ENCODE data around the gene RPL3. TPM values are rescaled to one million over a fixed set of nuclear protein-coding genes. Genes with fewer than 3 reads are reported as not detected.
A peak's percentile ranks its signal among the peaks of the same experiment; 100 is the strongest.
"Not testable (repeated sequence)": the region's sequence is repeated elsewhere in the genome, so short reads cannot be mapped to it uniquely, and the experiment has no call there.

RPL3 gene
- polyA plus RNA-seq, 1 donor = 3,924 TPM

- DNase-seq; H3K9me3 ChIP-seq (ENCODE audit: control insufficient read depth, low read depth, low read length); H3K27me3 ChIP-seq (ENCODE audit: control insufficient read depth, insufficient read depth, low read length): not testable (repeated sequence)
- Histone ChIP-seq H3K36me3 (ENCODE audit: control insufficient read depth, insufficient read depth, low read length) (peaks cover 26% of the 10 kb centered on the region), H3K4me3 (ENCODE audit: low read length) (peak overlapping the region; percentile 77), H3K27ac (ENCODE audit: low read length) (peak overlapping the region; percentile 99), H3K4me1 (ENCODE audit: control insufficient read depth, insufficient read depth, low read length) (peaks cover 24% of the 10 kb centered on the region)
- 98% methylated on average over 9 of the region's 24 CpGs for WGBS (ENCODE audit: insufficient coverage, low lambda C conversion rate)
These were observed 1.2 kb upstream of the RPL3 start for GRCh38 chr22:39320616-39321029.

GRCh38 chr22:39318507-39319283, 728 bp downstream of the RPL3 start:
- no peaks in the 10 kb centered on the region for H3K27me3 ChIP-seq (ENCODE audit: control insufficient read depth, insufficient read depth, low read length)
- H3K36me3 ChIP-seq (ENCODE audit: control insufficient read depth, insufficient read depth, low read length) = peaks cover 45% of the 10 kb centered on the region
- WGBS (ENCODE audit: insufficient coverage, low lambda C conversion rate) = 0% methylated on average over 1 of the region's 26 CpGs
- peak overlapping the region; percentile 77 for H3K4me3 ChIP-seq (ENCODE audit: low read length)
- DNase-seq = peak in 1 of 2 donors; percentile 14
- no peaks in the 10 kb centered on the region for H3K9me3 ChIP-seq (ENCODE audit: control insufficient read depth, low read depth, low read length)
- H3K27ac ChIP-seq (ENCODE audit: low read length) = peak overlapping the region; percentile 99
- H3K4me1 ChIP-seq (ENCODE audit: control insufficient read depth, insufficient read depth, low read length) = peaks cover 29% of the 10 kb centered on the region

- H3K36me3 ChIP-seq (ENCODE audit: control insufficient read depth, insufficient read depth, low read length) = peaks cover 53% of the 10 kb centered on the region
- H3K4me3 ChIP-seq (ENCODE audit: low read length) = peak overlapping the region; percentile 77
- WGBS (ENCODE audit: insufficient coverage, low lambda C conversion rate) = no CpG with 5 or more reads among the region's 9 CpGs
- H3K27me3 ChIP-seq (ENCODE audit: control insufficient read depth, insufficient read depth, low read length) = no peaks in the 10 kb centered on the region
- peak in 1 of 2 donors; percentile 18 for DNase-seq
- H3K9me3 ChIP-seq (ENCODE audit: control insufficient read depth, low read depth, low read length) = no peaks in the 10 kb centered on the region
- H3K4me1 ChIP-seq (ENCODE audit: control insufficient read depth, insufficient read depth, low read length) = peaks cover 29% of the 10 kb centered on the region
- H3K27ac ChIP-seq (ENCODE audit: low read length) = peak overlapping the region; percentile 99
These were observed 1.5 kb downstream of the RPL3 start for GRCh38 chr22:39317775-39318506.

GRCh38 chr22:39317084-39317774, 2.2 kb downstream of the RPL3 start:
- H3K27me3 ChIP-seq (ENCODE audit: control insufficient read depth, insufficient read depth, low read length) = no peaks in the 10 kb centered on the region

GRCh38 chr22:39316440-39317083, 2.9 kb downstream of the RPL3 start:
- peaks cover 29% of the 10 kb centered on the region for H3K4me1 ChIP-seq (ENCODE audit: control insufficient read depth, insufficient read depth, low read length)
- no peaks in the 10 kb centered on the region for H3K27me3 ChIP-seq (ENCODE audit: control insufficient read depth, insufficient read depth, low read length)
- peak overlapping the region; percentile 77 for H3K4me3 ChIP-seq (ENCODE audit: low read length)
- DNase-seq = peak; percentile 77 to 78
- no CpG with 5 or more reads among the region's 17 CpGs for WGBS (ENCODE audit: insufficient coverage, low lambda C conversion rate)
- H3K9me3 ChIP-seq (ENCODE audit: control insufficient read depth, low read depth, low read length) = no peaks in the 10 kb centered on the region
- no peak overlapping the region for H3K27ac ChIP-seq (ENCODE audit: low read length)
- peaks cover 67% of the 10 kb centered on the region for H3K36me3 ChIP-seq (ENCODE audit: control insufficient read depth, insufficient read depth, low read length)

More at GRCh38 chr22:39317084-39317774, 2.2 kb downstream of the RPL3 start:
- no peaks in the 10 kb centered on the region for H3K9me3 ChIP-seq (ENCODE audit: control insufficient read depth, low read depth, low read length)
- DNase-seq = peak in 1 of 2 donors; percentile 49
- no CpG with 5 or more reads among the region's 9 CpGs for WGBS (ENCODE audit: insufficient coverage, low lambda C conversion rate)
- peak overlapping the region; percentile 99 for H3K27ac ChIP-seq (ENCODE audit: low read length)
- peak overlapping the region; percentile 77 for H3K4me3 ChIP-seq (ENCODE audit: low read length)
- peaks cover 29% of the 10 kb centered on the region for H3K4me1 ChIP-seq (ENCODE audit: control insufficient read depth, insufficient read depth, low read length)
- peaks cover 60% of the 10 kb centered on the region for H3K36me3 ChIP-seq (ENCODE audit: control insufficient read depth, insufficient read depth, low read length)

- Histone ChIP-seq H3K36me3 (ENCODE audit: control insufficient read depth, insufficient read depth, low read length) (peaks cover 67% of the 10 kb centered on the region), H3K4me1 (ENCODE audit: control insufficient read depth, insufficient read depth, low read length) (peaks cover 29% of the 10 kb centered on the region)
- no CpG with 5 or more reads among the region's 13 CpGs for WGBS (ENCODE audit: insufficient coverage, low lambda C conversion rate)
These were observed 4.0 kb downstream of the RPL3 start for GRCh38 chr22:39315389-39315788.

GRCh38 chr22:39314251-39314971, 5.0 kb downstream of the RPL3 start:
- Histone ChIP-seq H3K36me3 (ENCODE audit: control insufficient read depth, insufficient read depth, low read length) (peaks cover 67% of the 10 kb centered on the region), H3K9me3 (ENCODE audit: control insufficient read depth, low read depth, low read length) (no peaks in the 10 kb centered on the region), H3K27ac (ENCODE audit: low read length) (no peak overlapping the region), H3K4me1 (ENCODE audit: control insufficient read depth, insufficient read depth, low read length) (peaks cover 29% of the 10 kb centered on the region), H3K27me3 (ENCODE audit: control insufficient read depth, insufficient read depth, low read length) (no peaks in the 10 kb centered on the region), H3K4me3 (ENCODE audit: low read length) (no peak overlapping the region)
- WGBS (ENCODE audit: insufficient coverage, low lambda C conversion rate) = no CpG with 5 or more reads among the region's 14 CpGs
- DNase-seq = peak in 1 of 2 donors; percentile 0

More at GRCh38 chr22:39315389-39315788, 4.0 kb downstream of the RPL3 start:
- H3K9me3 ChIP-seq (ENCODE audit: control insufficient read depth, low read depth, low read length) = no peaks in the 10 kb centered on the region
- H3K27ac ChIP-seq (ENCODE audit: low read length) = no peak overlapping the region
- H3K27me3 ChIP-seq (ENCODE audit: control insufficient read depth, insufficient read depth, low read length) = no peaks in the 10 kb centered on the region
- DNase-seq = peak in 1 of 2 donors; percentile 1
- no peak overlapping the region for H3K4me3 ChIP-seq (ENCODE audit: low read length)

GRCh38 chr22:39313258-39314001, 6.0 kb downstream of the RPL3 start:
- no peak overlapping the region for H3K4me3 ChIP-seq (ENCODE audit: low read length)
- no peaks in the 10 kb centered on the region for H3K9me3 ChIP-seq (ENCODE audit: control insufficient read depth, low read depth, low read length)
- no peak overlapping the region for H3K27ac ChIP-seq (ENCODE audit: low read length)
- H3K36me3 ChIP-seq (ENCODE audit: control insufficient read depth, insufficient read depth, low read length) = peaks cover 67% of the 10 kb centered on the region
- peak in 1 of 2 donors; percentile 0 for DNase-seq
- peaks cover 29% of the 10 kb centered on the region for H3K4me1 ChIP-seq (ENCODE audit: control insufficient read depth, insufficient read depth, low read length)
- H3K27me3 ChIP-seq (ENCODE audit: control insufficient read depth, insufficient read depth, low read length) = no peaks in the 10 kb centered on the region
- no CpG with 5 or more reads among the region's 20 CpGs for WGBS (ENCODE audit: insufficient coverage, low lambda C conversion rate)

GRCh38 chr22:39312410-39312809, 7.0 kb downstream of the RPL3 start:
- Histone ChIP-seq H3K27me3 (ENCODE audit: control insufficient read depth, insufficient read depth, low read length) (no peaks in the 10 kb centered on the region), H3K4me3 (ENCODE audit: low read length) (no peak overlapping the region), H3K36me3 (ENCODE audit: control insufficient read depth, insufficient read depth, low read length) (peaks cover 59% of the 10 kb centered on the region), H3K4me1 (ENCODE audit: control insufficient read depth, insufficient read depth, low read length) (peaks cover 21% of the 10 kb centered on the region), H3K9me3 (ENCODE audit: control insufficient read depth, low read depth, low read length) (no peaks in the 10 kb centered on the region), H3K27ac (ENCODE audit: low read length) (no peak overlapping the region)
- no peak for DNase-seq
- WGBS (ENCODE audit: insufficient coverage, low lambda C conversion rate) = no CpG with 5 or more reads among the region's 5 CpGs

Data from large intestine (tissue), 3 donors.